Retinal pigment epithelial cell (primary cell): ENCODE data around the gene NRG3.

ENCODE experiments used
- DNase-seq: peaks from one replicate; pipeline ENCODE4 v3.0.0-alpha.2; 2010; ENCODE audit warnings: low read depth
- H3K4me3 ChIP-seq: 2 replicates; pipeline ENCODE4 v1.5.1; 2011; ENCODE audit warnings: mild to moderate bottlenecking, low read length, control low read depth, moderate library complexity
- CTCF ChIP-seq: conservative IDR thresholded peaks from 2 replicates; pipeline ENCODE4 v1.5.1; 2011; ENCODE audit warnings: low read depth, low read length, control low read depth, inconsistent platforms

NRG3 gene

GRCh38 chr10:83017076-83017867, 1142.3 kb downstream of the NRG3 start:
- no peak for DNase-seq
- no peak overlapping the region for H3K4me3 ChIP-seq
- TF ChIP-seq CTCF: no peak

GRCh38 chr10:83023662-83024061, 1148.7 kb downstream of the NRG3 start:
- DNase-seq: no peak
- H3K4me3 ChIP-seq: no peak overlapping the region
- TF ChIP-seq CTCF: no peak
